ENCODE measurements around the gene KRTAP10-8. TPM values are rescaled to one million over a fixed set of nuclear protein-coding genes. Genes with fewer than 3 reads are reported as not detected.

Gene KRTAP10-8, protein sequence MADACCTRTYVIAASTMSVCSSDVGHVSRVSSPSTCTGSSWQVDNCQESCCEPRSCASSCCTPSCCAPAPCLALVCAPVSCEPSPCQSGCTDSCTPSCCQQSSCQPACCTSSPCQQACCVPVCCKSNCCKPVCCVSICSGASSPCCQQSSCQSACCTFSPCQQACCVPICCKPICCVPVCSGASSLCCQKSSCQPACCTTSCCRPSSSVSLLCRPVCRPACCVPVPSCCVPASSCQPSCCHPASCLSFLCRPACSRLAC
- total RNA-seq, result not detected

DNA sequence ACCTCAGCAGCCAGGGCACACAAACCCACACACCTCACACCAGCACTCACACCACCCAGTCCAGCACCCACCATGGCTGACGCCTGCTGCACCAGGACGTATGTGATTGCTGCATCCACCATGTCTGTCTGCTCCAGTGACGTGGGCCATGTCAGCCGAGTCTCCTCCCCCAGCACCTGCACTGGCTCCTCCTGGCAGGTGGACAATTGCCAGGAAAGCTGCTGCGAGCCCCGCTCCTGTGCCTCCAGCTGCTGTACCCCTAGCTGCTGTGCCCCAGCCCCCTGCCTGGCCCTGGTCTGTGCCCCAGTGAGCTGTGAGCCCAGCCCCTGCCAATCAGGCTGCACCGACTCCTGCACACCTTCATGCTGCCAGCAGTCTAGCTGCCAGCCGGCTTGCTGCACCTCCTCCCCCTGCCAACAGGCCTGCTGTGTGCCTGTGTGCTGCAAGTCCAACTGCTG is at the start of gene KRTAP10-8:
Gene KRTAP10-8, plus strand, starts transcription at position 51 of the 458 bp plus-strand sequence. Its CDS starts 22 bp downstream, at position 73.
- DNase-seq (ENCODE audit: low spot score) (no peak), ATAC-seq (no peak)
- Mint-ChIP-seq H3K9me3 (peaks cover 17% of the 10 kb centered on the region), H3K27me3 (peaks cover 5 to 12% of the 10 kb centered on the region in 2 donors), H3K36me3 (peaks cover 22% of the 10 kb centered on the region), H3K27ac (no peak within 1 kb of the TSS), H3K4me3 (no peak within 1 kb of the TSS), H3K4me1 (ENCODE audit: low read depth in 2 of 2) (peaks cover 0 to 10% of the 10 kb centered on the region in 2 donors)

DNA sequence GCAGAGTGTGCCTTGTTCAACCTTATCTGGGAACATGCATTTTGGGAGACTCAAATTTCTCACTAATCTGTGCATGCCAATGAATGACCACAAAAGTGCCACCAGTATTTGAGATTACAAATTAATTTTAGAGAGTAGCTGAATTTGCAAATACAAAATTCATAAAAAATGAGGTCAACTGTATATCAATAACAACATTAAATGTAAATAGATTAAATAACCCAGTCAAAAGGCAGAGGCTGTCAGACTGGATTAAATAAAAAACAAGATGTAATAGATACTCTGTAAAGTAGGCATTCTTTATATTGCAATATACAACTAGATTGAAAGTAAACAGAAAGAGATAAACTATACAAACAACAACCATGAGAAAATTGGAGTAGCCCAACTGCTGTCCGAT is 47.8 kb upstream of the KRTAP10-8 start:
- no peak for ATAC-seq

DNA sequence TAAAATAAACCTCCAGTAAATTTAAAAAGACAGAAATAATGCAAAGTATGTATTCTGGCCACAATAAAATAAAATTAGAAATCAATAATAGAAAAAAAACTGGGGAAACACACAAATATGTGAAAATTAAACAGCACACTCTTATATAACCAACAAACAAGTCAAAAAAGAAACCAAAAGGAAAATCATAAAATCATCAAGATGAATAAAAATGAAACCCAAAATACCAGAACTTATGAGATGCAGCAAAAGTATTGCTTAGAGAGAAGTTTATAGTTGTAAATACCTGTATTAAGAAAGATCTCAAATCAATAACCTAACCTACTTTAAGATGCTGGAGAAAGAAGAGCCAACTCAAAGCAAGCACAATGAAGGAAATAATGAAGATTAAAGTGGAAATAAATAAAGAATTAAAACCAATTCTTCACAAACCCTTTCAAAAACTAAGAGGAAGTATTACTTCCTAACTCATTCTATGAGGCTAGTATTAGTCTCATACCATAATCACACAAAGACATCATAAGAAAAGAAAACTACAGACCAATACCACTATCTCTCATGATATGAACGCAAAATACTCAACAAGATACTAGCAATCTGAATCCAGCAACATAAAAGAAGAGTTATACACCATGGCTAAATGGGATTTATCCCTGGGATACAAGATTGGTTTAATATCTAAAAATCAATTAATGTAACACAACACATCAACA is 46.8 kb upstream of the KRTAP10-8 start:
- H3K4me3 Mint-ChIP-seq, result peak overlapping the region; percentile 64
- H3K27me3 Mint-ChIP-seq, result peaks cover 0 to 10% of the 10 kb centered on the region in 2 donors
- H3K9me3 Mint-ChIP-seq, result peaks cover 4% of the 10 kb centered on the region
- H3K4me1 Mint-ChIP-seq (ENCODE audit: low read depth in 2 of 2), result peaks cover 7 to 14% of the 10 kb centered on the region in 2 donors
- DNase-seq (ENCODE audit: low spot score) (no peak), ATAC-seq (no peak)
- H3K36me3 Mint-ChIP-seq, result peaks cover 12% of the 10 kb centered on the region
- H3K27ac Mint-ChIP-seq, result peak overlapping the region; percentile 61 to 65

More for the DNA sequence above, 47.8 kb upstream of the KRTAP10-8 start:
- peaks cover under 1 to 10% of the 10 kb centered on the region in 2 donors for H3K27me3 Mint-ChIP-seq
- H3K27ac Mint-ChIP-seq, result peak overlapping the region; percentile 61 to 65
- H3K36me3 Mint-ChIP-seq, result peaks cover 12% of the 10 kb centered on the region
- H3K9me3 Mint-ChIP-seq, result peaks cover 4% of the 10 kb centered on the region
- DNase-seq (ENCODE audit: low spot score), result no peak
- H3K4me1 Mint-ChIP-seq (ENCODE audit: low read depth in 2 of 2), result peaks cover 7 to 14% of the 10 kb centered on the region in 2 donors
- H3K4me3 Mint-ChIP-seq, result no peak overlapping the region

GRCh38 chr21:44566403-44566802 is 45.5 kb upstream of the KRTAP10-8 start:
- H3K4me3 Mint-ChIP-seq, result no peak overlapping the region
- peaks cover 2 to 8% of the 10 kb centered on the region in 2 donors for H3K27me3 Mint-ChIP-seq
- H3K36me3 Mint-ChIP-seq, result peaks cover 6% of the 10 kb centered on the region
- H3K4me1 Mint-ChIP-seq (ENCODE audit: low read depth in 2 of 2), result peaks cover 7 to 14% of the 10 kb centered on the region in 2 donors
- no peaks in the 10 kb centered on the region for H3K9me3 Mint-ChIP-seq
- no peak overlapping the region for H3K27ac Mint-ChIP-seq
- DNase-seq (ENCODE audit: low spot score) (no peak), ATAC-seq (no peak)

DNA sequence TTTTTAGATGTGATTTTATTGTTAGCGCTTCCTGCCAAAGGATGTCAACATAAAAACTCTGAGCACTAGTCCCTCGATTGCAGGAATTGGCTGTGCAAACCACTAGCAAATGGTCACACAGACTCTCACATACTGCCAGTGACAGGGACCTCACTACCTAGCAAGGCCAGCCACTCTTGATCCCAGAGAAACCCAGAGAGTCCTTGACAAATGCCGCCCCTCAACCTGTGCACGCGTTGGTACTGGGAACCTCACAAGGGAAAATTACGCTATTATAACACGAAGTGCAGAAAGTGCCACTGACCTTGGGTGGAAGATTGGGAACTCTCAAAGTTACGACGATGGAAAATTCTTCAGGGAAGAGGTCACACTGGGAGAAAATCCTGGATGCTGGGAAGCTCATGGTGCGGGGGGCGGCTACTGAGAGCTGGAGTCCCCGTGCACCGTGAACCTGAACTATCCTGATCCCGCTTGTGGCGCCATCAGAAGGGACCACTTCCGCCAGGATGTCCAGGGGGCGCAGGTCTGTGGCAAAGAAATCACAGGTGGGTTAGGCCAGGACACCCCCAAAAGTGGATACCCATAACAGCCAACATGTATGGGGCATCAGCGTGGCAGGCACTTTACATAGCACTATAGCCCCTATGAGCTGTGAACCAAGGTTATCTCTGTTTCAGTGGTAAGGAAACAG is 44.3 kb upstream of the KRTAP10-8 start:
- DNase-seq (ENCODE audit: low spot score), result no peak
- H3K27me3 Mint-ChIP-seq, result peaks cover 11 to 15% of the 10 kb centered on the region in 2 donors
- peaks cover under 1% of the 10 kb centered on the region for H3K36me3 Mint-ChIP-seq
- peaks cover 7 to 14% of the 10 kb centered on the region in 2 donors for H3K4me1 Mint-ChIP-seq (ENCODE audit: low read depth in 2 of 2)
- no peaks in the 10 kb centered on the region for H3K9me3 Mint-ChIP-seq
- no peak for ATAC-seq
- no peak overlapping the region for H3K27ac Mint-ChIP-seq
- H3K4me3 Mint-ChIP-seq, result no peak overlapping the region

- Mint-ChIP-seq H3K4me3 (no peak overlapping the region), H3K9me3 (no peaks in the 10 kb centered on the region), H3K4me1 (ENCODE audit: low read depth in 2 of 2) (peaks cover 7 to 14% of the 10 kb centered on the region in 2 donors), H3K27me3 (peaks cover 17 to 18% of the 10 kb centered on the region in 2 donors), H3K27ac (no peak overlapping the region), H3K36me3 (no peaks in the 10 kb centered on the region)
- no peak for DNase-seq (ENCODE audit: low spot score)
- ATAC-seq, result peak in 1 of 2 donors; percentile 18
Observed at GRCh38 chr21:44568261-44568660, 43.6 kb upstream of the KRTAP10-8 start.

DNA sequence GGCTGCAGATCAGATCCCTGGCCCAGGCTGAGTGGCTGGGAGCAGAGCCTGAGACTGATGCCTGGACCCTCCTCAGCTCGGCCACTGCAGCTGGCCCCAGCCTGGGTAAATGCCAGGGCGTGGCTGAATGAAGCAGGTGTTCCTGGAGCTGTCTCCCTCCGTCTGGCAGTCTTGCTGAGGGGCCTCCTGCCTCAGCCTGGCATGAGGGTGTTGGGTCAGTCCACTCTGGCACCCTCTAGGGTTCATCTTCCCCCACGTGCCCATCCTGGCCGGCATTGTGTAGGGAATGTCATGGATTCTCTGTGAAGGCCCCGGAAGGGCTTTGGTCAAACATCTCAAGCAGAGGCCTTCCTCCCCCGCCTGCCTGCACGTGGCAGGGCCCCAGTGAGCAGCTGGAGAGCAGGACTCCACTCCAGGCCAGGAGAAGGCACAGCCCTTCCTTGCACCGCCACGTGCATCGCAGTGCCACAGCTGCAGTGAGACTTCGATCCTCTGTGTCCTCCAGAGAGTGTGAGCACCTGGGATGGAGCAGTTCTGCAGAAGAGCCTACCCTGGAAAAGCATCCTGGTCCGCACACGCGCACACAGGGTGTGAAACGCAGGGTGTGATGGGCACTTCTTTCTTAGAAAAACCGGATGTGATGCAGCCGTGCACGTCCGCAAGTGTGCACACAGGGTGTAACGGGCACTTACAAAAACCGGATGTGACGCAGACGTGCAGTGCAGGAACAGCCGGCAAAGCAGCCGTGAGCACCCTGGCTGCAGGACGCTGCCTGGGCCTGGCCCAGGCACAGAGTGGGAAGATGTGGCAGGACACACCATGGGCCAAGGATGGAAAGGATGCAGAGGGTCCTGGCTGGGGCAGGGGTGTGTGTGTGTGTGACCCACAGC is 43.0 kb upstream of the KRTAP10-8 start:
- Mint-ChIP-seq H3K9me3 (no peaks in the 10 kb centered on the region), H3K27ac (no peak overlapping the region), H3K4me1 (ENCODE audit: low read depth in 2 of 2) (peaks cover 7 to 14% of the 10 kb centered on the region in 2 donors), H3K36me3 (no peaks in the 10 kb centered on the region), H3K4me3 (no peak overlapping the region), H3K27me3 (peaks cover 18 to 19% of the 10 kb centered on the region in 2 donors)
- DNase-seq (ENCODE audit: low spot score) (no peak), ATAC-seq (peak; percentile 24 to 43)

DNA sequence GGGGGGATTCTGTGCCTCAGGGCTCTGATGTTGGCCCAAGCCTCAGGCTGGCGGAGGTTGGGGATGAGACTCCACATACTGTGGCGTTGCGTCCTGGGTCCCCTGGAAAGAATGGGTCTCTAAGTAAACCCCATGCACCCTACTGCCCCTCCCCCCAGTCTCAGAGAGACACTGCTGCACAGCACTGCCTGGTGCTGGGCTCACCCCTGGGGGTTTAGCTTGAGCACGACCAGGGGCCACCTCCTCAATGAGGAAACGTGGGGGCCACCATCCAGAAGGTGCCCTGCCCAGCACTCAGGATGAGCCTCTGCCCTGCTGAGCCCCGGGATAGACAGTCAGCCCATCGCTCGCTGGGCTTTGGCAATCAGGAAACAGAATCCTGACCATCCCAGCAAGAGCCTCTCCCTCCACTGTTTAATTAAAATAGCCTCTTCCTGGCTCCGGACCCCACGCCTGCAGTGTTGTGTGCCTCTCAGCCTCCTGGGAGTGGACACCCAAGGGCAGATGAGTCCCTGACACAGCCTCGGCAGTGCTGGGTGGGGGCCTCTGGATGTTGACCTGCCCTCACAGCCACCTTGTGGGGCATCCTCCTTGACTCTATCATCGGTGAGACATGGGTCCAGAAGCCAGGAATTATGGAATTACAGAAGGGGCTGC is 41.9 kb upstream of the KRTAP10-8 start:
- Mint-ChIP-seq H3K9me3 (no peaks in the 10 kb centered on the region), H3K27me3 (peaks cover 21 to 23% of the 10 kb centered on the region in 2 donors), H3K4me3 (no peak overlapping the region), H3K4me1 (ENCODE audit: low read depth in 2 of 2) (peaks cover 6% of the 10 kb centered on the region in 2 donors), H3K27ac (peak overlapping the region in 1 of 2 donors; percentile 11), H3K36me3 (no peaks in the 10 kb centered on the region)
- ATAC-seq (no peak), DNase-seq (ENCODE audit: low spot score) (no peak)

- Mint-ChIP-seq H3K27ac (no peak overlapping the region), H3K4me1 (ENCODE audit: low read depth in 2 of 2) (peaks cover 0 to 2% of the 10 kb centered on the region in 2 donors), H3K9me3 (no peaks in the 10 kb centered on the region), H3K36me3 (no peaks in the 10 kb centered on the region), H3K4me3 (no peak overlapping the region), H3K27me3 (peaks cover 24 to 32% of the 10 kb centered on the region in 2 donors)
- no peak for DNase-seq (ENCODE audit: low spot score)
- ATAC-seq, result no peak
Observed at GRCh38 chr21:44571296-44571695, 40.6 kb upstream of the KRTAP10-8 start.

- H3K9me3 Mint-ChIP-seq, result peaks cover 3% of the 10 kb centered on the region
- ATAC-seq (no peak), DNase-seq (ENCODE audit: low spot score) (no peak)
- no peak overlapping the region for H3K4me3 Mint-ChIP-seq
- no peak overlapping the region for H3K27ac Mint-ChIP-seq
- peaks cover 0 to 2% of the 10 kb centered on the region in 2 donors for H3K4me1 Mint-ChIP-seq (ENCODE audit: low read depth in 2 of 2)
- peaks cover 24 to 32% of the 10 kb centered on the region in 2 donors for H3K27me3 Mint-ChIP-seq
- H3K36me3 Mint-ChIP-seq, result no peaks in the 10 kb centered on the region
Observed at GRCh38 chr21:44571844-44572782, 39.8 kb upstream of the KRTAP10-8 start.

- H3K9me3 Mint-ChIP-seq, result peaks cover 3% of the 10 kb centered on the region
- peaks cover 0 to 2% of the 10 kb centered on the region in 2 donors for H3K4me1 Mint-ChIP-seq (ENCODE audit: low read depth in 2 of 2)
- no peak for ATAC-seq
- H3K27ac Mint-ChIP-seq, result no peak overlapping the region
- no peaks in the 10 kb centered on the region for H3K36me3 Mint-ChIP-seq
- H3K27me3 Mint-ChIP-seq, result peaks cover 21 to 32% of the 10 kb centered on the region in 2 donors
- no peak overlapping the region for H3K4me3 Mint-ChIP-seq
- no peak for DNase-seq (ENCODE audit: low spot score)
Observed at GRCh38 chr21:44572959-44573583, 38.8 kb upstream of the KRTAP10-8 start.

Data from natural killer cell treated with Interleukin-12 subunit alpha and Interleukin-12 subunit beta and Interleukin-15 and Interleukin-18, amount 100 ng/mL, for 72 hours (primary cell).